ENCODE data around the gene FGFBP1.

GRCh38 chr4:15914736-15915135 lies 23.8 kb downstream of the FGFBP1 start:
- TF ChIP-seq CTCF (conservative IDR thresholded peaks at IDR 0.05 in 1 of 2, IDR thresholded peaks at IDR 0.05 in 1 of 2; ENCODE audit: extremely low read depth in 1 of 2, insufficient read depth in 1 of 2, low read depth in 1 of 2, low read length in 2 of 2): no peak
- no peak for TF ChIP-seq EZH2 (IDR thresholded peaks at IDR 0.05; ENCODE audit: borderline replicate concordance, low read length)

Data from mammary epithelial cell (primary cell).